NCI-H2196 treated with DMSO at 0.1 percent for 48 hours (cell line): Measurements from ENCODE around the gene DAGLB.
"Not testable (repeated sequence)": the region's sequence is repeated elsewhere in the genome, so short reads cannot be mapped to it uniquely, and the experiment has no call there.

ENCODE experiments used
- DNase-seq: peaks from one replicate; lab custom pipeline; 2025; ENCODE audit not compliant: unreplicated experiment; lab: John Stamatoyannopoulos, UW

DAGLB gene

GRCh38 chr7:6461946-6462550, 14.3 kb upstream of the DAGLB start:
- DNase-seq: no peak

DNA sequence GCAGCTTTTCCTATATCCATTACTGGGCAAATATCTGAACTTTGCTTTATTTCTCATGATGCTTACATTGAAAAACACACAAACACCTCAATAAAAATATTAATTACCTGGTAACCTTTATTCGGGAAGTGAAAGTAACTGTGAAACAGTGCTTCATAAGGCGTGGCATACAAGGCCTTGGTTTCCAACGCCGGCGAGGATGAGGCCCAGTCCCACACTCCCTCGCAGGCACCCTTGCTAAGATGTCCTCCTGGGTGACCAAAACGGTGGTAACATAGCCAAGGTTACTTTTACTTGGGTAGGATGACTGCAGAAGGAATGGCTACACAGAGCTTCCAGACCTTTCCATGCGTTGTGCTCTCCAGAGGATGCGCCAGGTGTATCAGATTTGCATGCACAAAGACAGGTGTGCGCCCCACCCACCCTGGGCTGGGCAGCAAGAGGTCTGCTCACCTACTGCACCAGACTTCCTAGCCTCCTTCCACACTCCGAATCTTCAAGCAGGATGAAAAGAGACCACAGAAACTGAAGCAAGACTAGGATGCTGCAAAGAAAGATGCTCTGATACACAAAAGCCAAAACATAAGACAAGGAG, 13.3 kb upstream of the DAGLB start:
- DNase-seq: no peak

DNA sequence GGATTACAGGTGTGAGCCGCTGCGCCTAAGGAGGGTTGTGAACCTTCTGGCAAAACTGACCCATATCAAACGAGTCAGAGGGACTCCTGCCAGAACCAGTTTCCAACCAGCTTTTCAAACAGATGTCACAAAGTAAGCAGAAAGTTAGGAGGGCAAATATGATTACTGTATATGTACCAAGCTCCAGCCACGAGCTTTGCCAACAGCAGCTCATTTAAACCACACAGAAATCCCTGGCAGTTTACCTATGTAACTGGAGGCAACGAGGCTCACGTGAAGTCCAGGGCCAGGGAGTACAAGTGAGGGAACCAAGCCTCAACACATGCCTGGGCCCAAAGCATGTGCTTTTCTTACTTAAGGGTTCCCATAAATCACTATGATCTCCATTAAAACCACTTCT, 12.5 kb upstream of the DAGLB start:
- DNase-seq: no peak

- not testable (repeated sequence) for DNase-seq
These were observed 10.9 kb upstream of the DAGLB start for GRCh38 chr7:6458676-6459075.

- no peak for DNase-seq
These were observed 6.0 kb upstream of the DAGLB start for GRCh38 chr7:6453734-6454133.

DNA sequence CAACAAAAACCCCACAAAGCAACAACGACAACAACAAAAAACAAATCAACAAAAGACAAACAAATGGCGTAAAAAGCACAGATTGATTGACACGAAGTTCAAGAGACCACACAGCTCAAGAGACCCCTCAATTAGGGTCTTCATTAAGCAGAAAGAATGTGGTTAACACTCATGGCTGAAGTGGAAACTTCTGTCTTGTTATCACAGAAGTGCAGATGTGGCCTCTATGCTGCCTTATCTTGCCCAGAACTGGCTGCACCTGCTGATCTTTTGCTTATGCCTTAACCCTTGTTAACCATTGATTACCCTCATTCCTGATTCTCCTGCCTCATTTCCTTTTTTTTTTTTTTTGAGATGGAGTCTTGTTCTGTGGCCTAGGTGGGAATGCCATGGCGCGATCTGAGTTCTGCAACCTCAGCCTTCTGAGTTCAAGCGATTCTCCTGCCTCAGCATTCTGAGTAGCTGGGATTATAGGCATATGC, 3.5 kb upstream of the DAGLB start:
- DNase-seq: no peak

- not testable (repeated sequence) for DNase-seq
These were observed 2.8 kb upstream of the DAGLB start for GRCh38 chr7:6450591-6450990.

DNA sequence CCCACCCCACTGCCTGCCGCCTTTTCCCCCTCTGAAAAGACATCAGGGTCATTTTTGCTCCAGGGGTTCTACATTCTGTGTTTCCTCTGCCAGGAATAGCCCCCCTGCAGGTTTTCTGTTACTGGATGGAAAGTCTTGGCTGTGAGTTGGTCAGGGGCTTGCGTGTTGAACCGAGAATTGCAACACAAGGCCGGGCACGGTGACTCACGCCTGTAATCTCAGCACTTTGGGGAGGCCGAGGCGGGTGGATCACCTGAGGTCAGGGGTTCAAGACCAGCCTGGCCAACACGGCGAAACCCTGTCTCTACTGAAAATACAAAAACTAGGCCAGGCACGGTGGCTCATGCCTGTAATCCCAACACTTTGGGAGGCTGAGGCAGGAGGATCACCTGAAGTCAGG, 2.1 kb upstream of the DAGLB start:
- DNase-seq: not testable (repeated sequence)

- no peak for DNase-seq
These were observed 1.3 kb upstream of the DAGLB start for GRCh38 chr7:6448943-6449543.

GRCh38 chr7:6446838-6447580, 745 bp downstream of the DAGLB start:
- DNase-seq: no peak

GRCh38 chr7:6444516-6445269, 3.1 kb downstream of the DAGLB start:
- DNase-seq: peak; percentile 67

GRCh38 chr7:6443372-6443941, 4.3 kb downstream of the DAGLB start:
- no peak for DNase-seq

- no peak for DNase-seq
These were observed 5.6 kb downstream of the DAGLB start for GRCh38 chr7:6442114-6442513.

GRCh38 chr7:6440381-6440780, 7.4 kb downstream of the DAGLB start:
- no peak for DNase-seq

- DNase-seq: no peak
These were observed 9.3 kb downstream of the DAGLB start for GRCh38 chr7:6438427-6438826.

DNA sequence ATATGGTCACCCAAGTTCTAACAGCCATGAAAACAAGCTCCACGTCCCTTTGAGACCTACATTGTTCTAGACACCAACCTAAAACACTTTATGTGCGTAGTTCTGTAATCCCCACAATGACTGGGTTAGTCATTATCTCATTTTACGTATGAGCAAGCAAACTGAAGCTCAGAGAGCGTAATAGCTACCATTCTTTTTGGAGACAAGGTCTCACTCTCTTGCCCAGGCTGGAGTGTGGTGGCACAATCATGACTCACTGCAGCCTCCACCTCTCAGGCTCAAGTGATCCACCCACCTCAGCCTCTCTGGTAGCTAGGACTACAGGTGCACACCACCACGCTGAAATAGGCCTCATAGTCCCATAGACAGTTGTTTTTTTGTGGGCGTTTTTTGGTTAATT, 10.5 kb downstream of the DAGLB start:
- DNase-seq: no peak

DNA sequence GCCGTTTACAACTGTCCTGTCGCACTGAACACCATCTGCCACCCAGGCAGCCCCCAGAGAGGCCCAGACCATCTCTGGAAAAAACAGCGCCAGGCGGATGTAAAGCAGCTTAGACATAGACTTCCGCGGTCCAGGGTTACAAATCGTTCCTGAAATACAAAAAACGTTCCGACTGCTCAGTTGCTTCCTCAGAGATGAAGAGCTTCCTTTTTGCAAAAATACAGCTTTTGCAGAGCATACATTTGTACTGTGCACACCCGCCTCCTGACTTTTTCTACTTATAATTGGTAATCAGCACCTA, 11.4 kb downstream of the DAGLB start:
- DNase-seq: no peak

DNA sequence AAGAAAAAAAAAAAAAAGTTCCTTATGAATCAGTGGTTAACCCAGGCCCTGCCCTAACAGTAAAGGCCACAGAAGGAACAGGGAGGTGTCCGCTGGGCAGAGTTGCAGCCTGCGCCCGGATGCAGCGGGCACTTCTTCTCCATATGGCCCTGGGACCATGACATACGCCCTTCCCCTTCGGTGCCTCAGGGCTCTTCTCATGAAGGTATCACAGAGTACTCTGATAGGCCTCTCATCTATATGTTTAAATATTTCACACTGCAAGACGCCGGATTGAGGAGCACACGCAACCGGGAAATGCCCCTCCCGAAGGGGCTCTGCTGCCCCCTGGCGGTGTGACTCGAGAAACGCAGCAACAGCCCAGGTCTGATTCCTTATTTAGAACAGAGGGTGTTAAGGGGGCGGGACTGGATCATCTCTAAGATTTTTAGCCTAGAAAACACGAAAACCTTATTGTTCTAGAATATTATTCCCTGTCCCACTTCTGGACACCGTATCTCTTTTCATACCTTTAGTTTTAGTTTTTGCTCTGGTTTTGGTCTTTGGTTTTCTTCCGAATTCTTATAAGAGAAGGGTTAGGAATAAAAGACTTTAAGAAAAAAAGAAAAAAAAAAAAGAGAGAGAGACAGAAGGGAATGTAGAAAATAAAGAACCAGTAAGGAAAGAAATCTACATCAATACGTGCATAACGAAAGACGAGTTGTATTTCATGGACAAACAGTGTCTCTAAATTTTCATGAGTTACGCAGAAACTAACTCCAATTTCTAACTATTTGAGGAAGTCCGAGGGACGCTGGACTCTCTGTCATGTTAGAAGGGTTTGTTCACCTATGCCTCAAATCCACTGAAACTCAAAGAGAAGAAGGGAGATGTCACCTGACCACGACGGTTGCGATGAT, 12.0 kb downstream of the DAGLB start:
- peak; percentile 44 for DNase-seq

DNA sequence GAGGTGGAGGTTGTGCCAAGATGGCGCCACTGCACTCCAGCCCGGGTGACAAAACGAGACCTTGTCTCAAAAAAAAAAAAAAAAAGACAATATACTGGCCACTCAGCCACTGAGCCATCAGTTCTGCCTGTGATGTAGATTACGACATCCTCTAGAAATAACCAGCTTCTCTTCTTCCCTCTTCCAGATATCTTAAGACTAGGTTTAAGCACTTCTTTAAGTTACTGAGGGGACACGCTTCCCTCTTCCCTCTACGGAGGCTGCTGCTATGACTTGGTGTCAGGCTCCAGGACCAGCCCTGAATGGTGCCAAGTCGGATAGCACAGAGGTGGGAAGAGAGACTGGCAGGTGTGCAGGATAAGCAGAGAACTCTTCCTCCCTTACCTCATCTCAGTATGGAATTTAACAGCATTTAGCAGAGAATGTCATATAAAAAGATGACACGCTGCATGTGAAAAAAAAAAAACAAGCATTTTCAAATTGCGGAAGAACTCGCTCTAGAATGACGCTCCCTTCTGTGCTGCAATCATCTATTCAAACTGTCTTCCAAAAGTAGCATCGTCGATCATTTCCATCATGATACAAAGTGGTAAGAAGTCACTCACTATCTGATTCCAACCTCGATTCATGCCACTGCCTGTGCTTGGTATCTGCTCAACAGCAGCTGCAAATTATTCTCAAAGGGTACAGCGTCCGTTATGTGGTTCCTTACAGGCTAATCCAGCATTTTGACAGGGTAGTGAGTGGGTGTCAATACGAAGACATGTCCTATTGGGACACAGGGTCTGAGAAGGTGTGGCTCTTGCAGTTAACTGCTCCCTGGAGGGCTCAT, 13.8 kb downstream of the DAGLB start:
- no peak for DNase-seq
